Effector CD8-positive, alpha-beta T cell (primary cell): ENCODE data around the gene C12orf57.

Experiments used
- DNase-seq: peaks from one replicate; lab custom pipeline; 2025; lab: John Stamatoyannopoulos, UW

The C12orf57 gene

GRCh38 chr12:6953442-6954315, 9.9 kb downstream of the C12orf57 start:
- DNase-seq = peak; percentile 77

DNA sequence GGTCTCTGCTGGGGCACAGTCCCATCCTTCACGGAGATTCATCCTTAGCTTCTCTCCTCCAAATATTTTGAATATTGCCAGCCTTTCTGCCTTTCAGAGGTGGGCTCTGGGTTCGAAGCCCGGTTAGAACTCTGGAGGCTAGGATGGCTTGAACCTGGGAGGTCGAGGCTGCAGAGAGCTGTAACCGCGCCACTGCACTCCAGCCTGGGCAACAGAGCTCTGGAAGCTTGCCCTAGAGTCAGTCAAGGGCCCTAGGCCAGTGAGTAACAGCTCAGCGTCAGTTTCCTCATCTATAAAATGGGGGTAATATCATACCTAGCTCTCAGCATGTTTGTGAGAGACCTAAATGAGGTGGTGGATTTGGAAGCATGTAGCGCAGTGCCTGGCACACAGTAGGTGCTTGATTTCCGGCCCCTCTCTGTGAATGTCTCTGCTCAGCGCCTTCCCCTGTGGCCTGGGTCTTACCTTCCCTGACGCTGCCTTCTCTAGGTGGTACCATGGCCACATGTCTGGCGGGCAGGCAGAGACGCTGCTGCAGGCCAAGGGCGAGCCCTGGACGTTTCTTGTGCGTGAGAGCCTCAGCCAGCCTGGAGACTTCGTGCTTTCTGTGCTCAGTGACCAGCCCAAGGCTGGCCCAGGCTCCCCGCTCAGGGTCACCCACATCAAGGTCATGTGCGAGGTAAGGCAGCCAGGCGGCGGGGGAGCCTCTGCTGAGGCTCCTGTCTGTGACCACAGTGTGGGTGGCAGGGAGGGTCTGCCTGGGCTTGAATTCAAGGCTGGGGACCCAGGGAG, 10.7 kb downstream of the C12orf57 start:
- no peak for DNase-seq

- DNase-seq = no peak
These were observed 11.5 kb downstream of the C12orf57 start for GRCh38 chr12:6955108-6956020.

DNA sequence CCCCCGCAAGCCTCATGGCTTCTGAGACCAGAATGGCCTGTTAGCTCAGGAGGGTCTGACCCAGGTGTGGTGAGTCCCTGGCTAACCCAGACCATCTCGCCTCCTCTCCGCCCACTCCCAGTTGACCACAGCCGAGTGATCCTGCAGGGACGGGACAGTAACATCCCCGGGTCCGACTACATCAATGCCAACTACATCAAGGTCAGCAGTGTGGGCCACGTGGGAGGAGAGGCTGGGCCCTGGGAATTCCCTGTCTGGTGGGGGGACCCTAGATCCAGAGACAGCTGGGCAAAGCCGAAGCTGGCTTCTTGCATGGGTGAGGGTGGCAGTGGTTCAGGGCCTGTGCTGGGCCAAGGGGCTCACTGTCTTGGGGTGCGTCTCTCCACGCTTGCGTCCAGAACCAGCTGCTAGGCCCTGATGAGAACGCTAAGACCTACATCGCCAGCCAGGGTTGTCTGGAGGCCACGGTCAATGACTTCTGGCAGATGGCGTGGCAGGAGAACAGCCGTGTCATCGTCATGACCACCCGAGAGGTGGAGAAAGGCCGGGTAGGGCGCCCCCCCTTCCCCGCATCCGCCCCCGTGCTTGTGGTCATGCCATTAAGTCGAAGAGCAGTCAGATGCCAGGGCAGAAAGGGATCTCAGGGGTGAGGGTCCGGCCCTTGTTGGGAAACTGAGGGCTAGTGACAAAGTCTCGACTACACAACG, 12.4 kb downstream of the C12orf57 start:
- no peak for DNase-seq

- DNase-seq = no peak
These were observed 13.4 kb downstream of the C12orf57 start for GRCh38 chr12:6957151-6957701.

DNA sequence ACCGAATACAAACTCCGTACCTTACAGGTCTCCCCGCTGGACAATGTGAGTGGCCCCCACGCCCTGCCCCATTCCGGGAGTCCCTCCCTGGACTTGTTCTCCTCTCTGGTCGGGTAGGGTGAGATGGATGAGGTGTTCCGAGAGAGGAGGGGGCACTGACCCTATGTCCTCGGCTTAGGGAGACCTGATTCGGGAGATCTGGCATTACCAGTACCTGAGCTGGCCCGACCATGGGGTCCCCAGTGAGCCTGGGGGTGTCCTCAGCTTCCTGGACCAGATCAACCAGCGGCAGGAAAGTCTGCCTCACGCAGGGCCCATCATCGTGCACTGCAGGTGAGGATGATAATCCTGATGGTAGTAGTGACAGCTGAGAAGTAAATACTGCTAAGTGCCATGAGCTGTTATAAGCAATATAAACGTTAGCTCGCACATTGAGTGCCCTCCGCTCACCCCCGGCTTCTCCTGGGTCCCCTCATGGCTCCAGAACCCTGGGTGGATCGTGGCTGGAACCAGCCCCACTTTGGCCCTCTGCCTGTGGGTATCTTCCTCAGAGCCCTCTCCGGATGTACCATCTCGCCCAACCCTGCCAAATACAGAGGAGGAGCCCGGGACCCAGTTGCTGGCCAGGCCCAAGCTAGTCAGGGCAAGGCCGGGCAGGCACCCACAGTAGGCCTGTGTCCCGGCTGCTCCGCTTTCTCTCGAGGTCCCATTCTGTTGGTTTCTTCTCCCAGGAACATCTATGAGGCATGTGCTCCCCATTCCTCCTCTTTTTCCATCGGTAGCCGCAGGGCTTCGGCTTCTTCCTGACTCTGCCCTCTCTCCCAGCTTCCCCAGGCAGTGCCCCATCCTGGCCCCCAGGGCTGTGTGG, 14.2 kb downstream of the C12orf57 start:
- no peak for DNase-seq

DNA sequence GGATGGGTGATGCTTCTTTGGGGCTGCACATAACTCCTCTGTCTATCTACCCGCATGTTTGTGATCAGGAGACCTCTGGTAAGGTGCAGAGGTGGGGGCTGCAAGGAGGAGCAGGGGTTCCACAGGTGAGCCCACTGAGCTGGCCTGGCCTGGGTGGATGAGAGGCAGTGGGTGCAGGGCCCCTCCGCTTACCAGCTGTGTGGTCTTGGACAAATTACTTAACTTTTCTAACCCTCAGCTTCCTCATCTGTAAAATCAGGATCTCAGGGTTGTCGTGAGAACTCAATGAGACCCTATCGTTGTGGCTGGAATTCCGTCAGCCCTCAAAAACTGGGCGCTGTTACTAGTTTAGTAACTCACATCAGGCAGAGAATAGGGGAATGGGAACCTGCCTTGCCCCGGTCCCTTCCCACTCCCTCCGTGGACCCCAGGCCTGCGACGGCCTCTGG, 14.8 kb downstream of the C12orf57 start:
- DNase-seq = no peak

GRCh38 chr12:6959058-6959804, 15.4 kb downstream of the C12orf57 start:
- DNase-seq = peak; percentile 58

DNA sequence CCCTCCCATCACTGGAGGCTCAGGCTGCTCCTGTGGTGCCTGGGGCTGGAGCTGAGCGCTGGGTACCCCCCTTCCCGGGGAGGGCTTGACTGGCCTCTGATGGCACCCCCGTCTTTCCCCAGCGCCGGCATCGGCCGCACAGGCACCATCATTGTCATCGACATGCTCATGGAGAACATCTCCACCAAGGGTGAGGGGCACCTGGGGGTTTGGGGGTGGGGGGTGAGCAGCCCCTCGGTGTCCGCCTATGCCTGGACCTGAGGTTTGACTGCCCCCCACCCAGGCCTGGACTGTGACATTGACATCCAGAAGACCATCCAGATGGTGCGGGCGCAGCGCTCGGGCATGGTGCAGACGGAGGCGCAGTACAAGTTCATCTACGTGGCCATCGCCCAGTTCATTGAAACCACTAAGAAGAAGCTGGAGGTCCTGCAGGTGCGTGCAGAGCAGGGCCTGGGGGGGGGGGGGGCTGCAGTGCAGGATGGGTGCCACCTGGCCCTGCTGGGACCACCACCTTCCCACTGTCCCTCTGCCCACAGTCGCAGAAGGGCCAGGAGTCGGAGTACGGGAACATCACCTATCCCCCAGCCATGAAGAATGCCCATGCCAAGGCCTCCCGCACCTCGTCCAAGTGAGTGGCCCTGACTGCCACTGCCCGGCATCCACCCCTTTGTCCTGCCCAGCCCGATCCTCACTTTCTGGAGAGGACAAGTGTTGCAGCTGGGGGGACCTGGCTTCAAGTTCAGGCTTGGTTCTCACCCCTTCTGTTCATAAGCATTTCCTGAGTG, 16.2 kb downstream of the C12orf57 start:
- DNase-seq = no peak

DNA sequence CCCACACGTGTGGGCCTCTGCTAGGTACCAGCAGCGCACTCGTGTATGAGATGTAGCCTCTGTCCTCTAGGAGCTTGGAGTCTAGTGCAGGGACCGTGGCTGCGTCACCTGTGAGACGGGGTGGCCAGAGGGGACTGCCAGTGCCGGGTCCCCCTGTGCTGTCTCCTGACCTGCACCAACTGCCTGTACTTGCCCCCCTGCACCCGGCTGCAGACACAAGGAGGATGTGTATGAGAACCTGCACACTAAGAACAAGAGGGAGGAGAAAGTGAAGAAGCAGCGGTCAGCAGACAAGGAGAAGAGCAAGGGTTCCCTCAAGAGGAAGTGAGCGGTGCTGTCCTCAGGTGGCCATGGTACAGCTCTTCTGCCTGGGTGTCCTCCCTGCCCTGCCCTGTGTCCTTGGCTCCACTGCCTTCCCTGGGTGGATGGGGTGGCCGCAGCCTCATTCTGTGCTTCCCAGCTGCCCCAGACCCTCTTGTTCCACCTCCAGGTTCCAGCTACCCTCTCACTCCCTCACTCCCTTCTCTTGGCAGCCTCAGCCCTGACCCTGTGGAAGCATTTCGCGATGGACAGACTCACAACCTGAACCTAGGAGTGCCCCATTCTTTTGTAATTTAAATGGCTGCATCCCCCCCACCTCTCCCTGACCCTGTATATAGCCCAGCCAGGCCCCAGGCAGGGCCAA, 16.9 kb downstream of the C12orf57 start:
- no peak for DNase-seq

DNA sequence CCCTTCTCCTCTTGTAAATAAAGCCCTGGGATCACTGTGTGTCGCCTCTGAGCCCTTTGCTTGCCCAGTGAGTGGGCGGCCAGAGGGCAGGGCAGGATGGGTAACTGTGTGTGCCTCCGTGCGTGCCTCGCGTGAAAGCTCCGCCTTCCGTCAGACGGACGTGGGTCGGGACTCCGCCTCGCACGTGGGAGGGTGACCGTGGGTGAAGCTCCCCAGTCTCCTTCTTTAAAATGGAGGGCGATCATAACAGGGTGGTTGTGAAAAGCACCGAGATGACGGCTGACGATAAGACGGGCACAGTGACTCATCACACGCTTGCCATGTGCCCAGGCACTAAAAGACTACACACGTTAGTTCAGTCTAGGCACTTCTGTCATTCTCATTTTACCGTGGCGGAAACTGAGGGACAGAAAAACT, 17.5 kb downstream of the C12orf57 start:
- peak; percentile 76 for DNase-seq

DNA sequence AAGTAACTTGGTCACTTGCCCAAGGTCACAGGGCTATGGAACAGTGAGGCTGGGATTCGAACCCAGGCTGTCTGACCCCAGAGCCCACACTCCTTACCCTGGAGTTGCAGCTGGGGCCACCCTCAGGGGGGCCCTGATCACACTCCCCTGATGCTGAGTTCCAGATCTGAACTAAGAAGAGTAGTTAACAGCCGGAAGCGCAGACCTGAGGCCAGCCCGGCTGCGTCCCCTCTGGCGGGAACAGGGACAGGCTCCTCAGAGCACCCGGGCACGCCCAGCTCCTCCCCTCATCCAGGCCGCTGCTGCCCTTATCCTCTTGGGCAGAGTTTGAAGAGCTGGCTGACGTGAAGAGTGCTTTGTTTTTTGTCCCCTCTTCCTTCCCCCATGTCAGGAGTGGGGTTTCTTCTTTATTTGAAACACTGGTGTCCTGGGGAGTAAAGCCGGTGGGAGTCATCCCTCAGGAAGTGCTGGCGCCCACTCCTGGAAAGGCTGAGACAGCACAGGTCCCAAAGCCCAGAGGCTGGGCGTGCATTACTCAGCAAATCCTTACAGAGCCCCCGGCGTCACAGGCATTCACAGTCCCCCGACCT, 18.0 kb downstream of the C12orf57 start:
- DNase-seq = no peak

DNA sequence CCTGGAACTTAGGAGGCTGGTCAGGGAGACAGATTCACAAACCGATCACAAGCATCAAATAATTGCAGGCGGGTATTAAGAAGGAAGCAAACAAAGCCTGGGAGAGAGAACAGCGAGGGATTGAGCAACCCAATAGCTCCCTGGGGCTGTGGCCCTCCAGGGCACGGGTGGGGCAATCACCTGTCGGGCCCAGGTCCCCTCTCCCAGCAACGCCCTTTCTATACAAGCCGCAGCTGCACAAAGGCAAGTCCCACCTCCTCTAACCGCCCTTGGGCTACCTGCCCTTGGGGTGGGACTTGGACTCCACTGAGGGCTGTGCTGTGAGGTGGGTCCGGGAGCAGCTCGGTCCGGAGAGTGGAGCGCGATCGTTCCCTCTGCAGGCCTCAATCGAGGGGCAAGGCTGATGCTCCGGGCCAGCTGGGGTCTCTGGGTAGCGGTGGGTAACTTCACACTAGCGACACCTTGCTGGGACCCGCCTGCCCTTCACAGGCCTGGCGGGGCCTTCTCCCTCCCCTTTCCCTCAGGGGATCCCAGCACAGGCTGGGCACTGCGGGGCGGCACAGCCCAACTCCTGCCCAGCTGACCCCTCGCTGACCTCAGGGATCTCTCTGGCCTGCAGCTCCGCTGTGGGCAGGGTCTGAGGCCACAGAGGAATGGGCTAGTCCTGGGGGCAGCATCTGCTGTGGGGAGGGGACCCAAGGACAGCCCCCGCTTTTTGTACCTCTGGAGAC, 18.6 kb downstream of the C12orf57 start:
- no peak for DNase-seq

DNA sequence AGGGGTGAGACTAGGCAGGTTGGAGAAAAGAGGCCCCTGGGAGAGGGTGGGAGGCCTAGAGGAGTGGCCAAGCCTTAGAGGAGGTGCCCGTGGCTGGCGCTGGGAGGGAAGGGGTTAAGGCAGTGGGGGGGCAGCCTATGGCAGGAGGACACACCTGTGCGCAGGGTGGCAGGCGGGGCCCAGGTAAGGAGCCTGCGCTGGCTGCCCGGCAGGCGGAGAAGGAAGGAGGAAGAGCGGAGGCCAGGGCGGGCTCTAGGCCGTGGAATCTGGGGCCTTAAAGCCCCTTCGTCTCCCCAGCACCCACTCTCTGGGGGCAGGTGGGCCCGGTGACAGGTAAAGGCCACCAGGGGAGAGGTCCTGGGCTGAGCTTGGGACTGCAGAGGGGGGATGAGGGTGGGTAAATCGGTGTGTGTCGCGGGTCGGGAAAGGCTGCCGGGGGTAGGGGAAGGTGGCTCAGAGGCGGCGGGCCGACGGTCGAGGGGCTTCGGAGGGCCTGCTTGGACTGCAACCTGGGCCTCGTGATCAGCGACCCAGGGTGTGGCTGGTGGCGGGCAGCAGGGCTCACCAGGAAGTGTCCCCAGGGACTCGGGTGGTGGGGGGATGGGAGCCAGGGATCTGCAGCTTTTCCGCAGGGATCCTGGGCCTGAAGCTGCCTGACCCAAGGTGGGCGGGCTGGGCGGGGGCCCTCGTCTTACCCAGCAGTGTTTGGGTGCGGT, 19.4 kb downstream of the C12orf57 start:
- DNase-seq = no peak

- DNase-seq = no peak
These were observed 20.1 kb downstream of the C12orf57 start for GRCh38 chr12:6963791-6964413.

GRCh38 chr12:6964605-6965025, 20.8 kb downstream of the C12orf57 start:
- no peak for DNase-seq
